ENCODE results near the gene C14orf180.

- TF ChIP-seq, protein P1, sequence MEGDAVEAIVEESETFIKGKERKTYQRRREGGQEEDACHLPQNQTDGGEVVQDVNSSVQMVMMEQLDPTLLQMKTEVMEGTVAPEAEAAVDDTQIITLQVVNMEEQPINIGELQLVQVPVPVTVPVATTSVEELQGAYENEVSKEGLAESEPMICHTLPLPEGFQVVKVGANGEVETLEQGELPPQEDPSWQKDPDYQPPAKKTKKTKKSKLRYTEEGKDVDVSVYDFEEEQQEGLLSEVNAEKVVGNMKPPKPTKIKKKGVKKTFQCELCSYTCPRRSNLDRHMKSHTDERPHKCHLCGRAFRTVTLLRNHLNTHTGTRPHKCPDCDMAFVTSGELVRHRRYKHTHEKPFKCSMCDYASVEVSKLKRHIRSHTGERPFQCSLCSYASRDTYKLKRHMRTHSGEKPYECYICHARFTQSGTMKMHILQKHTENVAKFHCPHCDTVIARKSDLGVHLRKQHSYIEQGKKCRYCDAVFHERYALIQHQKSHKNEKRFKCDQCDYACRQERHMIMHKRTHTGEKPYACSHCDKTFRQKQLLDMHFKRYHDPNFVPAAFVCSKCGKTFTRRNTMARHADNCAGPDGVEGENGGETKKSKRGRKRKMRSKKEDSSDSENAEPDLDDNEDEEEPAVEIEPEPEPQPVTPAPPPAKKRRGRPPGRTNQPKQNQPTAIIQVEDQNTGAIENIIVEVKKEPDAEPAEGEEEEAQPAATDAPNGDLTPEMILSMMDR (conservative IDR thresholded peaks at IDR 0.05; ENCODE audit: low read depth, low read length) = no peak
- no peak for TF ChIP-seq EZH2 (IDR thresholded peaks at IDR 0.05; ENCODE audit: borderline replicate concordance, low read depth, low read length, poor library complexity, severe bottlenecking)
Measured at GRCh38 chr14:104551851-104552737, 27.5 kb upstream of the C14orf180 start.

All from A673 (cell line).